ENCODE results near the gene ACADVL.

ACADVL gene

DNA sequence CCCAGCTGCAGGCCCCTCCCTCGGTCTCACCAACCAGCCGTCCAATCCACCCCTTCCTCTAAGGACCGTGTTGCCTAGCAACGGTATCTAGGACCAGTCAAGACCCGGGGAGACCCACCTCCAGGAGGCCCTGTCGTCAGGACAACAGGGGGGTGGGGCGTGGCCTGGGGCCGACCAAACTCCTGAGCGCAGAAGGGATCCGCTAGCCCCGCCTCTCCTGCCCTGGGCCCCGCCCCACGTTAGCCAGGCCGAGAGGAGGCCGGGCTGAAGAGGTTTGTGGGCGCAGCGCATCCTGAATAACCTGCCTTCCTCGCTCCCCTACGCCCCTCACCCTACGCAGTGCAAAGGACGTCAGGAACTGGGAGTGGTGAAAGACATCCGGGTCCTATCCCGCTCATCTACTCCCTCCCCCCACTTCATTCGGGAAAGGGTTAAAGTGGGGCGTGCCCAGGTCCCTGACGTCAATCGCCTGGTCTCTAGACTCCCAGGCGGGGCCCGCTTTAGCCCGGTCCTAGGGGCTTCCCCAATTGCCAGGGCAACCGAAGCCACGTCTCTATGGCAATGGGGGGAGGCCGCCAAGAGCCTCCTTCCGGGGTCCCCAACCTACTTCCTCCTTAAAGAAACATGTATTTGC lies 14.8 kb upstream of the ACADVL start:
- in situ Hi-C loops (cut with HindIII; ENCODE audit: low sequenced_read_pairs): no loop called here

DNA sequence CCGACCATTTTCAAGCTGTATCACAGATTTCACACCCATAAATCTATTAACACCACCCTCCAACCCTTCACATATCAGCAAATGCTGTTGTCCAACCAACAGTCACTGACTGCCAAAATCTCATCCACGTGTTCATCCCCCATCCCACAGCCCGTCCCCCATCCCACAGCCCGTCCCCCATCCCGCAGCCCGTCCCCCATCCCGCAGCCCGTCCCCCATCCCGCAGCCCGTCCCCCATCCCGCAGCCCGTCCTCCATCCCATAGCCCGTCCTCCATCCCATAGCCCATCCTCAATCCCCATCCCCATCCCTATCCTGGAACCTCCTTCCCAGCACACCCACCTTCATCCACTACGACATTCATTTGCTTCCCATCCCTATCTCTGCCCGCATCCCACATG lies 14.2 kb upstream of the ACADVL start:
- H3K4me3 ChIP-seq (ENCODE audit: low read depth, low read length): peak overlapping the region; percentile 36
- DNase-seq (ENCODE audit: low read depth, low spot score): no peak
- in situ Hi-C loops (cut with HindIII; ENCODE audit: low sequenced_read_pairs): no loop called here
- TF ChIP-seq, protein P1, sequence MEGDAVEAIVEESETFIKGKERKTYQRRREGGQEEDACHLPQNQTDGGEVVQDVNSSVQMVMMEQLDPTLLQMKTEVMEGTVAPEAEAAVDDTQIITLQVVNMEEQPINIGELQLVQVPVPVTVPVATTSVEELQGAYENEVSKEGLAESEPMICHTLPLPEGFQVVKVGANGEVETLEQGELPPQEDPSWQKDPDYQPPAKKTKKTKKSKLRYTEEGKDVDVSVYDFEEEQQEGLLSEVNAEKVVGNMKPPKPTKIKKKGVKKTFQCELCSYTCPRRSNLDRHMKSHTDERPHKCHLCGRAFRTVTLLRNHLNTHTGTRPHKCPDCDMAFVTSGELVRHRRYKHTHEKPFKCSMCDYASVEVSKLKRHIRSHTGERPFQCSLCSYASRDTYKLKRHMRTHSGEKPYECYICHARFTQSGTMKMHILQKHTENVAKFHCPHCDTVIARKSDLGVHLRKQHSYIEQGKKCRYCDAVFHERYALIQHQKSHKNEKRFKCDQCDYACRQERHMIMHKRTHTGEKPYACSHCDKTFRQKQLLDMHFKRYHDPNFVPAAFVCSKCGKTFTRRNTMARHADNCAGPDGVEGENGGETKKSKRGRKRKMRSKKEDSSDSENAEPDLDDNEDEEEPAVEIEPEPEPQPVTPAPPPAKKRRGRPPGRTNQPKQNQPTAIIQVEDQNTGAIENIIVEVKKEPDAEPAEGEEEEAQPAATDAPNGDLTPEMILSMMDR (IDR thresholded peaks at IDR 0.05; ENCODE audit: low read depth, low read length): no peak

More for the DNA sequence above, 14.8 kb upstream of the ACADVL start:
- peak overlapping the region; percentile 36 for H3K4me3 ChIP-seq (ENCODE audit: low read depth, low read length)
- TF ChIP-seq, protein P1 (IDR thresholded peaks at IDR 0.05; ENCODE audit: low read depth, low read length): no peak
- DNase-seq (ENCODE audit: low read depth, low spot score): peak; percentile 86

DNA sequence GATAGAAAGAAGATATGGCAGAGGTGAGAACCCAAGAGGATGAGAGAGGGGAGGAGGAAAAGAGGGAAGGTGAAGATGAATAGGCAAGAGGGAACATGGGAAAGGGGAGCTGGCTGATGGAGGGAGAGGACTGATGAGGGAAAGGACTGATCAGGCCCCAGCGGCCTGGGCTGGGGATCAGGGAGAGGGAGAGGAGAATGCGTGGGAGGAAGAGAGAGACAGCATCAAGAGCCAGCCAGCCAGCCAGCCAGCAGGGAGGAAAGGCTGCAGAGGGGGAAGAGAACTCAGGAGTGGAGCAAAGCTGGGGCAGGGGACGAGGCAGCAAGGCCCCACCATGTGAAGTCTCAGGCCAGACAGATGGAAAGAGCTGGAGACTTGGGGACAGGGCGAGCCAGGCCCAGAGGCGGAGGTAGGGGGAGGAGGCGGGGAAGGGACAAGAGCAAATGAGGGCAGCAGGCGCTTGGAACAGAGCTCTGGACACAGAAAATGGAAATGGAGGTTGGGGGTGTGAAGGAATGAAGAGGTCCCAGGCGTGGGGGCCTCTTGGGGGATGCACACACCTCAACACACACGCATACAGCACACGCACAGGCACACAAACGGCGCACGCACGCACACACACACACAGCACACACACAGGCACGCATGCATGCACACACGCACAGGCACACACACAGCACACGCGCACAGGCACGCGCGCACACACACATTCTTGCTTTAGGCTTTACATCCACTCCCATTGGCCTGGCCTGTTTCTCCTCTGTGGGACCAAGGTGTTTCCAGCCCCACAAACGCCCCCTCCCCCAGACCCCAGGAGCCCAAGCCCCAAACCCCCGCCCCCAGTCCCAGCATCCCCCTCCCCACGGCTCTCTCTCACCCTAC lies 12.4 kb upstream of the ACADVL start:
- no peak overlapping the region for H3K4me3 ChIP-seq (ENCODE audit: low read depth, low read length)
- no peak for DNase-seq (ENCODE audit: low read depth, low spot score)
- in situ Hi-C loops (cut with HindIII; ENCODE audit: low sequenced_read_pairs): no loop called here
- TF ChIP-seq, protein P1 (IDR thresholded peaks at IDR 0.05; ENCODE audit: low read depth, low read length): no peak

DNA sequence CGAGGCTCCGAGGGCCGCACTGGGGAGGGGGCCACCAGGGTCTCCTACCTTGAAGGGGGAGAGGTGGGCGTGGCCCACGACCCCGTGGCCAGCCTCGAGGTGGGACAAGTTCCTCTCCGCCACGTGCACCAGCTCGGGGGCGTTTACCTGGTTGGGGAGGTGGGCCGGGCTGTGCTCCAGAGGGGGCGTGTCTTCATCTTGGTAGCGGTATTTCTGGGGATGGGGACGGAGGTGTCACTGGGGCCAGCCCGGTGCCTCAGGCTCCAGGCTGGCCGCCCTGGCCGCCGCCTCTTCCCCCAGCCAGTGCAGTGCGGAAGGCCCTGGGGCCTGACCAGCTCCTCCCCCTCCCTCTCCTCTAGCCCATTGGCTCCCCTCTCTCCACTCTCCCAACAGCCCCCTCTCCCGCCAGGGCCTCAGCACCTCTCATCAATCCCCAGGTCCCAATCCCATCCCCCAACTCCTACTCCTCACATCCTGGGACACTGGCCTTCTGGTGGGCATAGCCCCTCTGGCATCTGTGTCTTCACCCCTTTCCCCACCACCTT lies 11.6 kb upstream of the ACADVL start:
- TF ChIP-seq, protein P1 (IDR thresholded peaks at IDR 0.05; ENCODE audit: low read depth, low read length): no peak
- in situ Hi-C loops (cut with HindIII; ENCODE audit: low sequenced_read_pairs): no loop called here
- DNase-seq (ENCODE audit: low read depth, low spot score): no peak
- no peak overlapping the region for H3K4me3 ChIP-seq (ENCODE audit: low read depth, low read length)

DNA sequence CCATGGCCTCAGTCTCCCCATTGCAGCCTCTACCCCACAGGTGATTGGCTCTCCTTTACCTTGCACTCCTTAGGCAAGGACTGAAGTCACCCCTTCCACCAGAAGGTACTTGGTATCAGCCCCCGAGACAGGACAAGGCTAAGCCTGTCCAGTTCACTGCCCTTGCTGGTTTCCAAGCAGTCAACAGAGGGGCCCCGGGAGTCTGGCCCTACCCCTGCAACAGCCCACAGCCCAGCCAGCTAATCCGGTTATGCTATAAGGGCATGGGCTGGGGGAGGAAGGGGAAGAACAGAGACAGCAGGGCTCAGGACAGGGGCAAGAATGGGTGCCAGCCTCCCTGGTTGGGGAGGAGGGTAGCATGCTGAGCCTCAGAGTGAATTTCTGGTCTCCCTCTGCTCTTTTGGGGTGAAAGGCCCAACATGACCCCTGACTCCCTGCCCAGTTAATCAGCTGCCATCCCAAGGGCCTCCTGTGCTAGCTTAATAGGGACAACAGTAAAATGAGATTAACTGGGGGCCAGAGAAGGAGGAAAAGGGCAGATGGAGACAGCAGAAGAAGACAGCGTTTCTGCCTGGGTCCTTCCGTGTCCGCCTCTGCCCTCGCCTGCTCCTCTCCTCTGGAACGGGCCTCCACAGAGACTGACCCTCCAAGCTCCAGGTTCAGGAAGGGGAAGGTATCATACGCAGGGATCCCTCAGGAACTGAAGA lies 10.8 kb upstream of the ACADVL start:
- in situ Hi-C loops (cut with HindIII; ENCODE audit: low sequenced_read_pairs): no loop called here
- TF ChIP-seq, protein P1 (IDR thresholded peaks at IDR 0.05; ENCODE audit: low read depth, low read length): no peak
- no peak overlapping the region for H3K4me3 ChIP-seq (ENCODE audit: low read depth, low read length)
- no peak for DNase-seq (ENCODE audit: low read depth, low spot score)

Measured in astrocyte of the spinal cord (primary cell).